Cardiac septum (tissue), 1 donor: ENCODE results near the gene ANKRD6. TPM values are rescaled to one million over a fixed set of nuclear protein-coding genes. Genes with fewer than 3 reads are reported as not detected.
"Not testable (repeated sequence)": the region's sequence is repeated elsewhere in the genome, so short reads cannot be mapped to it uniquely, and the experiment has no call there.

Experiments
- DNase-seq: peaks from one replicate; pipeline ENCODE4 v3.0.0-alpha.2; 2020; ENCODE audit warnings: low spot score
- intact Hi-C: fragments of 100-400 bp; cut with DNase I; formaldehyde crosslinking; loops from one replicate; pipeline ENCODE4 v1.14.0; 2022
- long read RNA-seq: library from polyadenylated mRNA; unstranded; transcript quantifications from one replicate; pipeline ENCODE4 v2.0.0, GENCODE V29; 2021
- total RNA-seq: library from RNA; stranded (reverse); fragmentation: NEBNext Ultra II Directional; extraction: Animal tissue kit (Norgen Biotek cat#: 25700); gene quantifications from one replicate; pipeline ENCODE4 v1.2.1, GENCODE V29; 2021
- donor health status: DM: no; HTN: no; CAD: no.

The ANKRD6 gene
- total RNA-seq = 6.5 TPM
- long read RNA-seq, full-length matches to known transcripts = 2 of 11 reads
- long read RNA-seq, partial matches to known transcripts = 1 of 11 reads
- long read RNA-seq, other reads (novel, unspliced or antisense) = 8 of 11 reads

DNA sequence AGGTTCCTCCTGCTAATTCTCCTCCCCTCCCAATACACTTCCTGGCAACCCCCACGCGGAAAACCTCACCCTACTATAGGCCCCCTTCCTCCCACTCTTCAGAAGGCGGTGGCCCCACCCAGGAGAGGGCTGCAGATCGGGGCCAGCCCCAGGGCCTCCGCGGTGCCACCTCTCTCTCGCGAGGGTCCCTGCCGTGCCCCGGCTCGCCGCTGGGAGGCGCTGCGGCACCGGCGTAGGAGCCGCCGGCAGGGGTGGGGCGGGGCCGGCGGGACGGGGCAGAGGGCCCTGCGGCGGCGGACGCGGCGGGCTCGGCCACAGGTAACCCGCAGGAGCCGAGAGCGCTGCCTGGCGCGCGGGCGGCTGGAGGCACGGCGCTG is at the start of gene ANKRD6:
Gene ANKRD6, plus strand, starts transcription at position 278 of the 377 bp plus-strand sequence. CDS start 133,825 bp downstream, outside the sequence.
- intact Hi-C loops = loop anchor here (1.0 kb wide), 1 partner anchor 177 kb away; no protein-coding TSS in a partner anchor
- DNase-seq = peak; percentile 90

DNA sequence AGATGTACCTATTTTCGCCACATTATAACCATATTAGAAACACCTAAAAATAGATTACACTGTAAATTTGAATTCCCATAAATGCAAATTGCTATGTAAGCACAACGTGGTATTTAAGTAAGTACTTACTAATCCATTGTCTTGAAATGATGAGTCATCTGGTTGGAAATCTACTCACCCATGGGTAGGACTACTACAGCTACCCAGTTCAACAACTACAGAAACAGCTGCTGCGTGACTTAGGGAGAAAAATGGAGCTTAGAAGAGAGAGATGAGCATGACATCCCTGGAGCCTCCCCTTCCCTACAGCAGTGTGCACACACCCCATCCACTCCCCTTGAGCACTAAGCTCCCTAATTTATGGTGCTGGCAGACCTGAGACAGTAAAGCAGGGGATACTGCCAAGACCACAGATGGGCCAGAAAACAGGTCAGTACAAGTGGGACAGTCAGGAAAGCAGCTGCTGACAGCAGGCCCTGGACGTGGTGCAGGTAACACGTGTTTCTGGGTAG is 47.7 kb upstream of the ANKRD6 start:
- intact Hi-C loops = no loop called here
- DNase-seq = no peak

DNA sequence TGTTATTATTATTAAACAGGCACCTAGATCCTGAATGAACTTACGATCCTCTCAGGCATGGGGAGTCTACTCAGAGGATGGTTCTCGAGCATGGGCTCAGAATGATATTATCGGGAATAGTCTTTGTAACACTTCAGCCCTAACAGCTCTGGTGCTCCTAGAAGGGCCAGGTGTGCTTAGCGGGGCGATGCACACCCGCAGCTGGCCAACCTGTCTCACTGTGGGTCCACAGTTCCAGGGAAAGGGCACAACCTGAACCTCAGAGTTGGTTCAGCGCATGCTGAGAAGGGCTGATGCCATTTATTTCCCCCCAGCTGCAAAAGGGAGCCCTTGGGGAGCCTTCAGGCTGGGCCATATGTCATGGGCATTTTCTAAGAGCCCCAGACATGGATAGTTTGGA is 47.1 kb upstream of the ANKRD6 start:
- no peak for DNase-seq
- intact Hi-C loops = no loop called here

DNA sequence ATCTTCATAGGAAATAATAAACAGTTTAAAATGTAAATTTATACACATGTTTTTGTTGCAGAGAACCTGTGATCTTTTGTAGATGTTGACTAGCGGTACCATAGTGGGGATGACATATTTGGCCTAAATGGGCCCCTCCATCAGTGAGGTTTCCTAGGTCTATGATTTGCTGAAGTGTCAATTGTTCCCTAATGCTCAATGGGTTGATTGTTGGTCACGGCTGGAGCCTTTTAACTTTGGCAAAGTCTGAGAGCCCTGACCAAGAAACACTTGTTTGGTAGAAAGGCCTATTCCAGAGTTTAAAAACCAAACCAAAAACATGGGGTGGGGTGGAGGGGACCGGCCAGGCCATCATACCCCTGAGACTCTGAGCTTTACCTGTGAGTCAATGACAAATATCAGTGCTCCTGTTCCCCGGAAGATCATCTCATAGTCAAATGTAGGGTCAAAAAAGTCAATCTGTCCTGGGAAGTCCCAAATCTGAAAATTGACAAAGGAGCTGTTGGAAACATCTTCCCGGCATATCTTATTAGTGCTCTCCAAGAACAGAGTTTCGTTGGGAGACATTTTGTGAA is 45.9 kb upstream of the ANKRD6 start:
- intact Hi-C loops = no loop called here
- no peak for DNase-seq

DNA sequence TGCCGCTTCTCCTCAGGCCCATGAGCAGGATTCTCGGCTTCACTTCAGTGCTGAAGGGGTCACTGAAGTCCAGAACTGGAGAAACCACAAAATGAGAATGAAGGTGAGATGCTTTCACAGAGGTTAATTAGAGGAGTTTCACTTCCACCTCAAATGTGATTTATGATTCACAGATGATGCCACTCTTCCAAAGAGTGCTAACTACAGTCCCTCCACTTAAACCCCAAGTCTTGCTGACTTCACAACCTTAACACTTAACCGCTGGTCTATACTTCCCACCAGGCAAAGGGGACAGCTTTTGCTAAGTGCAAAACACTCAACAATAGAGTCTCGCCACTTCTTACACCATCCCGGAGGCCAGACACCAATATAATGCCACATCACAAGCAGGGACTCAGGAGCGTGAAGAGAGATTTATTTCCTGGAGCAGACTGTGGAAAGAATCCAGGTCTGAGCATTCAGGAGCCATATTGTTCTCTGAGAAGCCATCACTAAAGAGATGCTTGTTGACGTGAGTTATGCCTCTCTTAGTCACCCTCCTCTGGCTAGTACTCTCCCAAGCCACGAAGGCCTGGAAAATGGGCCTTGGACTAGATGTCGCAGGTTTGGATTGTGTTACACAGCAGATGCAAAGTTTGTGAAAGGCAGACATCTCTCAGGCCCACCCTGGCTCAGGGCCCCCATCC is 45.3 kb upstream of the ANKRD6 start:
- no peak for DNase-seq

DNA sequence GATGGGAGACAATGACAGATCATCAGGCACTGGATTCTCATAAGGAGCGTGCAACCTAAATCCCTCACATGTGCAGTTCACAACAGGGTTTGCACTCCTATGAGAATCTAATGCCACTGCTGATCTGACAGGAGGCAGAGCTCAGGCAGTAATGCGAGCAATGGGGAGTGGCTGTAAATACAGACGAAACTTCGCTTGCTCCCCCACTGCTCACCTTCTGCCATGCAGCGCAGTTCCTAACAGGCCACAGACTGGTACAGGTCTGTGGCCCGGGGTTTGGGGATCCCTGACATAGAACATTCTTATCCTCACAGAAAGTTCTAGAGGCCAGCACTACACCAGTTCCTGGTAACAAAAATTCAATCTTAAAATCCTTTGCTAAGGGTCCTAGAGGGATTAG is 44.1 kb upstream of the ANKRD6 start:
- intact Hi-C loops = no loop called here
- no peak for DNase-seq

More for the DNA sequence above, 45.3 kb upstream of the ANKRD6 start:
- intact Hi-C loops = no loop called here

DNA sequence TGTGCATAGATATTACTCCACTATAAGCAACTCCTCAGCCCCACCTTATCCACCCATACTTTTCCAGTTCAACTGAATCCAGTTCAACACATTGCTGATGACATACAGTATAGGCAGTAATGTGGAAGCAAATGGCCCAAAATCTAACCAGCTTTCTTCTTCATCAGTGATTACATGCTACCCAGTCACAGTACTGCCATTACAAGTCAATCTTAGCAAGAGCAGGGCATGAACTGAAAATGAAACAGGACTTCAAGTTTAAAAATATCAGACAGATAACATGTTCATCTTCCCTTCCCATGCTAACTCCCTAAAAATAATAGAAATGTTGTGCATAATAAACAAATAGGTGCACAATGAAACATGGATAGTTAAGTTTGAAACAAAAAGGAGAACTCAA is 40.1 kb upstream of the ANKRD6 start:
- intact Hi-C loops = no loop called here
- no peak for DNase-seq

DNA sequence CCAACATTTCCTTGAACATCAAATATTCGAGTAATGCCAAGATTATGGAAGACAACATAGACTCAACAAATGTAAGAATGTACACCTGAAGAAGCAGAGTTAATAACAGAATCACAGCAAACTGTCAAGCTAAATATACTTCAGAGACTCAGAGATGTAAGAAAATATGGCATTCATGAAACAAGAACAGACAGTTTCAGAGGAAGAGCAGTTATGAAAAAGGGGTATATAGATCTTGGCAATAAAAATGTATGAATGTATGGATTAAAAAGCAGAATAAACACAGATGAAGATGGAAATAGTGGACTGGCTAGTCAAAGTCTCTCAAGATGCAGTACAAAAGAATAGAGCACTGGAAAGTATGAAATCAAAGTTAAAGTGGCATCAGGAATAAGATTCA is 39.3 kb upstream of the ANKRD6 start:
- DNase-seq = no peak
- intact Hi-C loops = no loop called here

DNA sequence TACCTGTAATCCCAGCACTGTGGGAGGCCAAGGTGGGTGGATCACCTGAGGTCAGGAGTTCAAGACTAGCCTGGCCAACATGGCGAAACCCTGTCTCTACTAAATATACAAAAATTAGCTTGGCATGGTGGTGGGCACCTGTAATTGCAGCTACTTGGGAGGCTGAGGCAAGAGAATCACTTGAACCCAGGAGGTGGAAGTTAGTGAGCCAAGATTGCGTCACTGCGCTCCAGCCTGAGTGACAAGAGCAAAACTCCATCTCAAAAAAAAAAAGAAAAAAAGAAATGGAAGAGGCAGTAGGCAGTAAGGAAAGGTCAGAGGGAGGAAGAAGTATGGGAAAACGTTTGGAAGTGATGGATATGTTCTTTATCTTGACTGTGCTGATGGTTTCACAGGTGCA is 35.1 kb upstream of the ANKRD6 start:
- intact Hi-C loops, DNase-seq: not testable (repeated sequence)

DNA sequence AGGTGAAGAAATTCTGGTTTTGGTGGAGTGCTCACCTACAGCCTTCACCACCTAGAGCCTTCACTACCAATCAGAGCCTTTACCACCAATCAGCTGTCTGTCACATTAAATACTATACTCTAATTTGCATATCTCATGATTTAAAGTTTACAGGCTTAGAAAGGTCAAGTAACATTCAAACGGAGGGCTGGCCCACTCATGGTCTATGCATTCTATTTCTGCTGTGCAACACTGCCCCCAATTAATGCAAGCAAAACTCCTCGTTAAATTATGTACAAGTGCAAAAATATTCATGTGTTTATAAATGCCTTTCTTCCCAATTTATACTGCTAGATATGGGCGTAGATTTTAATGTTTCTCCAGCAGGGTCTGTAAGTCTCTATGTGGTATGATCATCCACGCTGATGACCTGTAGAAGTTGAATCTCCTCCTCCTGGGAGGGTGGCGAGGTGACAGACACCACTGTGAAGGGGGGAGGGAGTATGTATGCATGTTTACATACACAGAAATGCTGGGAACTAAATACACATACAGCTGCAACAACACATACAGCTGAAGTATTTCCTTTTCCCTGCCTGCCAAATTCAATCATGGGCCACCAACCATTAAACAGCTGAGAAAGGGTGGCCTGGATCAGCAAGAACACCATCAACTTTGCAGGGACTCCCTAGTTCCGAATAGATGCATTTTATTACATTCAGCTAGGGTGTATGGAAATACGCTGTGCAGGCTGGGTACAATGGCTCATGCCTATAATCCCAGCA is 34.0 kb upstream of the ANKRD6 start:
- DNase-seq = no peak
- intact Hi-C loops = no loop called here

DNA sequence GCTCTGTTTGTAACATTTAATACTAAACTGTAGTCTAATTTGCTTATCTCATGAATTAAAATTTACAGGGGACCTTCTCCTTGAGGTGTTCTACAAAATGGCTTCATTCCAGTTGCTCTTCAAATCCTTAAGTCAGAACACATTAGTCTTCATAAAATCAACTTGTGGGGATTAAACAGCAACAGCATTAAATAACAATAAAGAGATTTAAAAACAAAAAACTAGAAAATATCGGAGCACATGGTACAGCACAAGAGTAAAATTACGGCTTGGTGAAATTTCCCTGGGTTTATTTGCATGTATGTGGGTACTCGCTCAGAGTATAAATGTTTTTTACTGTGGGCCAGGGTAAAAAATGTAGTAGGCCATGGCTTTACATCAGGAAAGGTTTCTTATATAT is 32.9 kb upstream of the ANKRD6 start:
- no peak for DNase-seq
- intact Hi-C loops = no loop called here

DNA sequence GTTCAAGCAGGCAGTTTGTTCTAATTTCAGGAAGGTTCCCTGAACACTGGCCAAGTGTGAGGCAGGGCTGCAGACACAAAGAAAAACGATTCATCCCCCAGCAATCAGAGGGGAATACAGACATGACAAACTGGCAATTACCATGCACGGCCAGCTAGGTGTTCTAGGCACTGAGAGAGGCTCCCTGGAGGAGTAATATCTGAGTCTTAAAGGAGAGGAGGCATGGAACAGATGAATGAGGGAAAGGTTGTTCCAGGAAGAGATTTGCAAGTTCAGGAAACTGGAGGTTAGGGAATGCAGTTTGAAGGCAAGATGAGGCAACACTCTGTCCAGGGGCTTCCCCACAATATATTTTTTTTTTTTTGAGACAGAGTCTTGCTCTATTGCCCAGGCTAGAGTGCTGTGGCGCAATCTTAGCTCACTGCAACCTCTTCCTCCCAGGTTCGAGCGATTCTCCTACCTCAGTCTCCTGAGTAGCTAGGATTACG is 32.0 kb upstream of the ANKRD6 start:
- DNase-seq = no peak
- intact Hi-C loops = no loop called here

DNA sequence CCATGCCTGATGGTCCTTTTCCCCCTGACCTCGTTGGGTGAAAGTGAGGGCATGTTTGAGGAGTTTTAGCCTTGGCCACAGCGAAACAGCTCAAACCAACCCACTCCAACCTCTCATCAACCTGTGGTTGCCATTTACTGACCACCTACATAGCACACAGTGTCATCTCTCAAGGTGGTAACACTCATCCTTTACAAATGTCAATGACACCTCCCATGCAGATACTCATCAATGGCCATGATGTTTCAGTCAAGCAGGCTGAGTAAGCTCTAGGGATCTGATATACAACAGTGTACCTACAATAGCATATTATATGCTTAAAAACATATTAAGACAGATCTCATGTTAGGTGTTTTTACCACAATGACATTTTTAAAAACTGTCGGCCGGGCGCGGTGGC is 30.2 kb upstream of the ANKRD6 start:
- no peak for DNase-seq
- intact Hi-C loops = no loop called here

DNA sequence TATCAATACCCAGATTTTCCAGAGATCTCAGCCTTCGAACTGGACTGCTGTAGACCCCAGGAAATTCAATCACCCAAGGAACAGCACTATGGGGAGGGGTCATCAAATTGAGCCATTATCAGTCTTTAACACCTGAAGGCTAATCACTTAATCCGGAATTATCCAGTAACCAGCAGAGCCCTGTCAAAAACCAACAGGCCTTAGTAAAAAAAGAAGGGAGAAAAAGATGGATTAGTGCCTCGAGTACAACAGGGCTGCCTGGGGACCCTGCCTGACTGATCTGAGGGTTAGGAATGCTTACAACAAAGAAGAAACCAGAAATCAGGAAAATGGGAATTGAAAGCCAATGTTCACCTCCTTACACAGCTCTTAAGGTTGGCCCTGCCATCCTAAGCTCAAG is 28.4 kb upstream of the ANKRD6 start:
- no peak for DNase-seq
- intact Hi-C loops = no loop called here

DNA sequence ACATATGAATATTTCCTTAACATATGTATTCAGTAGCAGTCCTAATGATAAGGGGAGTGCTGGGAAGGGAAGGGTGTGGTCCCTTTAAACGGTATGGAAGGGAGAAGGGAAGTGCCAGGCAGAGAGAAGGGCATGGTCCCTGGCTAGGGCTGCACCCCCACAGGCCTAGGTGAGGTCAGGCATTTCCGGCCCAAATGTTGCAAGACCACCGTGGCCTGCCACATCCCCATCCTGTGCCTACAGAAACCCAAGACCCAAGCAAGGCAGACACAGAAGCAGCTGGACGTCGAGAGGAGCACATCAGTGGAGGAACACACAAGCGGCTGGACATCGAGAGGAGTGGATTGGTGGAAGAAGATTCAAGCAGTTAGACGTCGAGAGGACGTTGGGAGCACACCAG is 26.8 kb upstream of the ANKRD6 start:
- intact Hi-C loops = no loop called here
- DNase-seq = peak; percentile 77

DNA sequence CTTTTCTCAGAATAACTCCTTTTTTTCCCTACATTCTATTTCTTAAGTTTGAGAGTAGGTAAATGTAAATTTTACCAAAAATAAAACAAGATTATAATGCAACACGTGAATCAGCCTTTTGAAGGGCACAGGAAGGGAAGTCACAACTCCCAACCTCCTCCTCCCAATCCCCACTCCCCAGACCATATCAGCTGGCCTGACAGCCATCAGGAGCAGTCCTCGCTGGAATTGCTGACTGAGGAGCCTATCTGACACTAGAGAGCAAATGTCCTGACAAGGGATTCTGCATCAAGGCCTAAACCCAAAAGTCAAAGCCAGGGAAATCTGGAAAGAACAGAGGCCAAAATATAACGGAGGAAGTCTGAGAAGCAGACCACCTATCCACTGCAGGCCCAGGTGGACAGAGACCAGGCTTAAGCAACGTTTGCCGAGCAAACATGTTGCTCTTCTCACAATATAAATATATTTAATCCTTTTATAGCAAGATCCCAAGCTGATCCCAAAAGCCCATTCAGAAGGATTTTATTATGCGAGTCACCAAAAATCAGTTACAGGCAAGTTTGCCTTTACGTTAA is 23.4 kb upstream of the ANKRD6 start:
- intact Hi-C loops = loop anchor here (5.0 kb wide), 1 partner anchor 42 kb away; no protein-coding TSS in a partner anchor
- DNase-seq = no peak

DNA sequence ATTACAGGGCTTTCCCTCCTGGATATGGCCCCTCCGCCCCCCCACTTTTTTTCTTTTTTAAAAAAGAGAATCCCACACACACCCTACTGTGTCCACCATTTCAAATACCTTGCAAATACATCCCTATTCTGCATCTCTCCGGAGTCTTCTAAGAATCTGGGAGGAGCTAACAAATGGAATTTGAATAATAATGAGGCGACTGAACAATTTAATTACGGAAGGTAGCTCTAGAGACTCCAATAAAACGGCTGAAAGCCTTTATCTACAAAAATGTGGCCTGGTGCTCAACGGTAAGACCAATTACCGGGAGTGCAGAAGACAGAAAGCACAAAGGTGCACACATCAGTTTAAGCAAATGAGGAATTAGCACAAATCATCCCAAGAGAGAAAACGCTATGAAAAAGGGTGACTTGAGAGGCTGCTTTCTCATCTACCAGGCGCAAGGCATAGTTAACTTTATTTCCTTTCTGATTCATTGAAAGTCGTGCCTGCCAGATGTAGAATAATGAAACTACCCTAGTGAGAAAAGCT is 22.7 kb upstream of the ANKRD6 start:
- intact Hi-C loops = loop anchor here (5.0 kb wide), 1 partner anchor 43 kb away; no protein-coding TSS in a partner anchor
- no peak for DNase-seq

DNA sequence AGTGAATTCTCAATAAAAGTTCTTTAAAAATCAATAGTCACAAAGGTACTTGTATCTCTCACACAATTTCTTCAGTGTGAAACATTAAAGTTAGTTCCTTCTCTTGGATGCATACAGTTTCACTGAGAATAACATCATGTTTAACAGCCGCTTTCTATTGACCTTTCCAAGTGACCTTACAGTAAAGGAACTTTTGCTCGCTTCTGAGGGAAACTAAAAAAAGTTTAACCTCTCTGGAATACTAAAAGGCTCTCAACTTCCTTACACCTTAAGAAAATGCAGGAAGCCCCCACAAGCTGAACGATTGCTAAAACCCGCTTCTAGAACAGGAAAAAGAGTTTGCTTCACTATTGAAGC is 22.2 kb upstream of the ANKRD6 start:
- intact Hi-C loops = loop anchor here (5.0 kb wide), 1 partner anchor 43 kb away; no protein-coding TSS in a partner anchor

More for the DNA sequence above, 22.2 kb upstream of the ANKRD6 start:
- DNase-seq = no peak
